Measurements from ENCODE around the gene GSG1L.

GSG1L gene

DNA sequence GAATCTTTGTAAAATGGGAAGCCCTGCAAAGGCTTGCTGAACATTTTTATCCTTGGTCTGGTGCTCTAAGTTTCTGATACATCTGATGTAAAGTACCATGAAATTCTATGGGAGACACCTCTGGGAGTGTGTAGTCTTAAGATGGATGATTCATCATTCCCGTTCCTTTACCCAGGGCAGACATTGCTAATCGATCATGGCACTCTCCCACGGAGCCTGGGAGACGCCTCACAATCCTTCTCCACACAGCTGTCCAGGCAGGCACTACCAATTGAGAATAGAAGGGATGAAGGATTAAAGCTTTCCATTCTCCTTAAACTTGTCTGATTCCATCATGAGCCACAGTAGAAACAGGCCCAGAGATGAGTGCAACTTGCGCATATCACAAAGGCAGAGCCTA is 144.8 kb downstream of the GSG1L start:
- in situ Hi-C loops (cut with MboI; ENCODE audit: low sequenced_read_pairs): no loop called here

DNA sequence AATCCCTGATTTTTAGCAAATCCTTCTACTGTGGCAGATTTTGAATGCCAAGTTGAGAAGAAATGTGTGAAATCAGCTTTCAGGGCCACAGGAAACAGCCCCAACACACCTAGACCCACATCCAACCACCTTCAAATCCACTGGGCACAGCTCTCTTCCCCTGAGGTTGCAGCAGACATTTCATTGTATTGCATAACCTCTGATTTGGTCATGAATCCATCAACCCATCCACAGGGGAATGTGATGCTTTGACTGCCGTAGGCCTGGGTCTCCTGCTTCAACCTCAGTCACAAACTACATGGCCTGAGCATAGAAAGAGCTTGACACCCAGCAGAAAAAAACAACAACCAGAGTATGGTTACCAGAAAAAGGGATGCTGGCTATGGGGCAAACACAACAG is 145.6 kb downstream of the GSG1L start:
- in situ Hi-C loops (cut with MboI; ENCODE audit: low sequenced_read_pairs): no loop called here

DNA sequence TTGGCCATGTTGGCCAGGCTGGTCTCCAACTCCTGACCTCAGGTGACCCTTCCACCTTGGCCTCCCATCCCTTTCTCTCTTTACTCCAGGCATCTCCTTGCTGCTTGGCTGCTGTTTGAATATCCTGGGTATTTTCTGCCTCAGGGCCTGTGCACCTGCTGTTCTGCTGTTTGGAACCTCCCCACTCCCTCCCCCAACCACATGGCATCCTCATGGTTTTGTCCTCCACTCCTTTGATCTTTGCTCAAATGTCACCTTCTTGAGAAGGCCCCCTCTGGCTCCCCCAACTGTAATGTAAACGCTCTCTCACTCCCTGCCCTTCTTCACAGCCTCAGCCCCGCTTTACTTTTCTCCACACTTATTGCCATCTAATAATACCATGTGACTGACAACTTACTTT is 152.0 kb downstream of the GSG1L start:
- in situ Hi-C loops (cut with MboI; ENCODE audit: low sequenced_read_pairs): no loop called here

- in situ Hi-C loops (cut with MboI; ENCODE audit: low sequenced_read_pairs): no loop called here
These were observed 156.0 kb downstream of the GSG1L start for GRCh38 chr16:27907457-27907972.

GRCh38 chr16:27906883-27907282 is 156.6 kb downstream of the GSG1L start:
- in situ Hi-C loops (cut with MboI; ENCODE audit: low sequenced_read_pairs): no loop called here

GRCh38 chr16:27903046-27903655 is 160.4 kb downstream of the GSG1L start:
- in situ Hi-C loops (cut with MboI; ENCODE audit: low sequenced_read_pairs): no loop called here

DNA sequence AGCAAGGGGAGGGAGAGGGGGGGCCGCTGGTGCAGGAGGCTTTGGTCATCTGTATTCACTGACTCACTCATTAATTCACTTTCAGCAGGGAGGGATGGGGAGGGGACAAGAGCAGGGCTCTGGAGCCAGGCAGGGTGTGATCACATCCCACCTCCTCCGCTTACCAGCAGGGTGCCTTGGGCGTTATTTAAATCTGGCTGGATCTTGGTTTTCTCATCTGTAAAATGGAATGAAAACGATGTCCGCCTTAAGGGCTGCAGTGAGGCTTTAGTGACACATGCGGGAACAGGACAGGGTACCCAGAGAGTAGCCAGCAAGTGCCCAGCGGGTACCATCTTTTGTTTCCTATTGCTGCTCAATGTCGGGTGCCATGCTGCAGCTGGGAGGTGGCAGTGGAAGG is 161.0 kb downstream of the GSG1L start:
- in situ Hi-C loops (cut with MboI; ENCODE audit: low sequenced_read_pairs): no loop called here

DNA sequence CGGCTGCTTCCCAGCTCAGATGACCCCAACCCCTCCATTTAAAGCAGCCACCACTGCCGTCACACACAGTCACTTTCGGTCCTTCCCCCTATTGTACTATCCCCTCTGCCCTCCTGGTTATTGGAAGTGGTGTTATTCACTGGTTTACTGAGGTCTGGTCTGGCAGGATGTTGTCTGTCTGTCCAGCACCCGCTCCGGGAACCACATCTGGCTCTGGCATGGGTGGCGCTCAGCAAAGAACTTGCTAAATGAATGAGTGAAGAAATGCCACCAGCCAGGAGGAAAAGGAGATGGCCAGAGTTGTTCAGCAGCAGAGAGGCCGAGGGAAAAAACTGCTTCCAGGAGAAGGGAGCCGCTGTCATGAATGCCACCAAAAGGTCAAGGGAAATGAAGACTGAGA is 161.6 kb downstream of the GSG1L start:
- in situ Hi-C loops (cut with MboI; ENCODE audit: low sequenced_read_pairs): no loop called here

GRCh38 chr16:27899736-27900135 is 163.8 kb downstream of the GSG1L start:
- in situ Hi-C loops (cut with MboI; ENCODE audit: low sequenced_read_pairs): no loop called here

DNA sequence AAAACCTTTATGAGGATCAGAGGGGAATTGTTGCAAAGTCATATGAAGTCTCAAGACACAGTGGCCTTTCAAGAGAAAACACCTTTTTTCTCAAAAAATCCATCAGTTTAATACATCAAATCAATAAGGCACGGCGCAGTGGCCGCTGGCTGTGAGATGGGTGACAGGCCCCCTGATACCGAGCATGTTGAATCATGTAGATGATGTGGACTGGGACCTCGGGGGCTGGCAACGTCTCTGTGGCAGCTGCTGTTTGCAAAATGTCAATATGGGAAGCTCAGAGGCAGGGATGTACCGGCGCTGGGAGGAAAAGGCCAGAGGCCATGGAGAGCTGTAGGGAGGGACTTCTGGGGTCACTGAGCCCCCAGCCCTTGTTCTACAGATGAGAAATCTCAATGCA is 169.1 kb downstream of the GSG1L start:
- in situ Hi-C loops (cut with MboI; ENCODE audit: low sequenced_read_pairs): no loop called here

DNA sequence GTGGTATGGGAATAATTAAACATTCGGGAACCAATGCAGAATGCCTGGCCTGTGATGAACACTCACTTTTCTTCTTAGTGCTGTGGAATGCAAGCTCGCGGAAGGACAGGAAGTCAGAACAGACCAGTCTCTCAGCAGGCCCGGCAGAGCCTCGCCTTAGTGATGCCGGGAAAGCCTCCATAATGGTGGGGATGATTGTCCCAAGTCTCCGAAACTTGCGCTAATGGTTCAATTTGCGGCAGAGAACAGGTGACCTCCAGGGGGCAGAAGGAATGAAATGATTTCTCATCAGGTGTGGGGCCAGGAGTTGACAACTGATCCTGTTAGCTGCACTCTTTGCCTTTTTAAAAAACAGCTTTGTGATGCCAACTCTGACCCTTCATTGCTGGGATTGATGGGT is 170.6 kb downstream of the GSG1L start:
- in situ Hi-C loops (cut with MboI; ENCODE audit: low sequenced_read_pairs): no loop called here

DNA sequence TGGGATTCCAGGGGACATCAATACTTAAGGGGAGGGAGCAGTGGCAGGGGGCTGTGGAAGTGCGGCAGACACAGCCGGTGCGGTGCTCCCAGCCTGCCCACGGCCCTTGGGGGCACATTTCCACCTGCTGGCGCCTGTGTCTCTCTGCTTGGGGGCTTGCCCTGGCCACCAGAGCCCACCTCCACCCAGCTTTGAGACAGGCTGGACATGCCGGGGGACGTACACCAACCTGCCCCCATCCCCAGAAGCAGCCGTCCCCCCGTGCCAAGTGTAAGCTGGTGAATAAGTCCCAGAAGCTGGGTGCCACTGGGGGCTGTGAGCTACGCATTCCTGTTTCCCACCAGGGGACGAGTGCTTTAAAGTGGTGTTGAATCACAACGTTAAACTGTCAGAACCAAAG is 172.6 kb downstream of the GSG1L start:
- in situ Hi-C loops (cut with MboI; ENCODE audit: low sequenced_read_pairs): no loop called here

DNA sequence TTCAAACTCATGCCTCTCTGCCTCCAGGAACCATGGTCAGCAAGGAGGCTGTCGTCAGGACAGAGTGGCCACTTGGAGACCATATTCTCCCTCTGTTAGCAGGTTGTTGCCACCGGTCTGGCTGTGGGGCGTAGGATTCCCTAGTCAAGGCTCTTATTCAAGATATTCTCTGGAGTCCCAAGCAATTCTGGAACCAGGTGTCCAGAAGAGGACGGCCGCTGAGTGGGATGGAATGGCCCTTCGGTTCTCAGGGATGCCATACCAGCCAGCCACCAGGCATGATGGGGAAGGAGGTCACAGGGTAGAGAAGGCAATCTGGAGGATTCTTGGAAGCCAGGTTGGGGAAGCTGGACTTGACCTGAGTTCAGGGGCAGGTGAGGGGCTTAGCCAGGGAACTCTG is 173.5 kb downstream of the GSG1L start:
- in situ Hi-C loops (cut with MboI; ENCODE audit: low sequenced_read_pairs): no loop called here

GRCh38 chr16:27883576-27883975 is 179.9 kb downstream of the GSG1L start:
- in situ Hi-C loops (cut with MboI; ENCODE audit: low sequenced_read_pairs): no loop called here

DNA sequence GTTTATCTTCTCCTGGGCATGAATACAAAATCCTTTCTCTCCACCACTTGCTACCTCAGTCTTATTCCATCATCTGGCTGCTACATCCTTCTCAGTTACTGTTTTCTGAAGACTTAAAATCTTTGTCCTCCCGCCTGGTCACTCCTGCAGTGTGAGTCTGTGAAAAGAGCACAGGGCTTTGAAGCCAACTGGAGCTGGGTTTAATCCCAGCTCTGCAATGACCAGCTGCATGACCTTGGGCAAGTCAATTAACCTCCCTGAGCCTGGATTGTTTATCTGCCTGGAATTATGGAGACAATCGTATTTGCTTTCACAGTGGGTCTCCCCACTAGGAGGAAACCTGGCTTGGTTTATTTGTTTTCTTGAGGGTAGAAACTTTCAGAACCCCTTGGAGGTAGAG is 183.2 kb downstream of the GSG1L start:
- in situ Hi-C loops (cut with MboI; ENCODE audit: low sequenced_read_pairs): no loop called here

DNA sequence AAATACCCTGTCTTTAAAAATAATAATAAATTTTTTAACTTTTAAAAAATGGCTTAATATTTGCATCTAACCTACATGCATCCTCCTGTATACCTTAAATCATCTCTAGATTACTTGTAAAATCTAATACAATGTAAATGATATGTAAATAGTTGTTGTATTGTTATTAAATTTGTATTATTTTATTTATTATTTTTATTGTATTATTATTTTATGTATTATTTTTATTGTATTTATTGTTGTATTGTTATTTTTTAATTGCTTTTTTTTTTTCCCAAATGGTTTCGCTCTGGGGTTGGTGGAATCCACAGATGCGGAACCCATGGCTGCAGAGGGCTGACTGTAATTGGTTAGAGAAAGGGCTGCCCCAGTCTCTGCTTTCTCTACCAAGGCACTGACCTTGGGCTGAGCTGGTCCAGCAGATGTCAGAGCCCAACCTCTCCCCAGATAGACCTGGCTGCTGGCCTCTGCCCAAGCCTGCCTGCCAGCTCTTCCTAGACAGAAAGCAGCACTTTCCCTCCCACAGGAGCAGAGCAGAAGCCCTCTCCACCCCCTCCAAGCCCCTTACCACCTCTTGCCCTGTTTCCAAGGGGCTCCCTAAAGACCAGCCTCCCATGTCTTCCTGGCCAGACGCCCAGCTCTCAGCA is 183.8 kb downstream of the GSG1L start:
- in situ Hi-C loops (cut with MboI; ENCODE audit: low sequenced_read_pairs): no loop called here

DNA sequence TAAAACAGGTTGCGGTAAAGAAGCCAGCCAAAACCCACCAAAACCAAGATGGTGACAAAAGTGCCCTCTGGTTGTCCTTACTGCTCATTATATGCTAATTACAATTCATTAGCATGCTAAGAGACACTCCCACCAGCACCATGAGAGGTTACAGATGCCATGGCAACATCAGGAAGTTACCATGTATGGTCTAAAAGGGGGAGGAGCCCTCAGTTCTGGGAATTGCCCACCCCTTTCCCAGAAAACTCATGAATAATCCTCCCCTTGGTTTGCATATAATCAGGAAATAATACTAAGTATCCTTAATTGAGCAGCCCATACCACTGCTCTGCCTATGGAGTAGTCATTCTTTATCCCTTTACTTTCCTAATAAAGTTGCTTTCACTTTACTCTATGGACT is 190.9 kb downstream of the GSG1L start:
- in situ Hi-C loops (cut with MboI; ENCODE audit: low sequenced_read_pairs): loop anchor here (25.0 kb wide), 1 partner anchor 185 kb away; no protein-coding TSS in a partner anchor

DNA sequence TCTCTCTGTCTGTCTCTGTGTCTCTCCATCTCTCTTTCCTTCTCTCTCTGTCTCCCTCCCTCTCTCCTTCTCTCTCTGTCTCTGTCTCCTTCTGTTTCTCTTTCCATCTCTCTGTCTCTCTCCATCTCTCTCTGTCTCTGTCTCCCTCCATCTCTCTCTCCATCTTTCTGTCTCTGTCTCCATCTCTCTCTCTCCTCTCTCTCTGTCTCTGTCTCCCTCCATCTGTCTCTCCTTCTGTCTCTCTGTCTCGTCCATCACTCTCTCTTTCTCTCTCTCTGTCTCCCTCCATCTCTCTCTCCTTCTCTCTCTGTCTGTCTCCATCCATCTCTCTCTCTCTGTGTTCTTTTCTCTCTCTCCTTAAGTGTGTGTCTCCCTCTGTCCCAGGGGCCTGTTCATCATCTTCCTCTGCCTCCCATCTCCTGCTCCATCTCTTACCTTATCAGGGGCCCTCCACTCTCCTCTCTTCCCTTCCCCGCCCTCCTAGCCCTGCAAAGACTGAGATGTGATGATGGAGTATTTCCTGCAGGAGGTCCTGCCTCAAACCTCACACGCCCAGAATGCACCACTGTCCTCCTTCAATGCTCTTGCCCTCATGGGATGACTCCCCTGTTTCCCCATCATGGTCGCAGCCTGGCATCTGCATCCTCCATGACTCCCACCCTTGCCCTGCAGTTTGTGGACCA is 193.3 kb downstream of the GSG1L start:
- in situ Hi-C loops (cut with MboI; ENCODE audit: low sequenced_read_pairs): loop anchor here (25.0 kb wide), 1 partner anchor 183 kb away; no protein-coding TSS in a partner anchor

GRCh38 chr16:27869411-27869810 is 194.1 kb downstream of the GSG1L start:
- in situ Hi-C loops (cut with MboI; ENCODE audit: low sequenced_read_pairs): loop anchor here (25.0 kb wide), 1 partner anchor 182 kb away; no protein-coding TSS in a partner anchor

- in situ Hi-C loops (cut with MboI; ENCODE audit: low sequenced_read_pairs): loop anchor here (25.0 kb wide), 1 partner anchor 181 kb away; no protein-coding TSS in a partner anchor
These were observed 195.3 kb downstream of the GSG1L start for GRCh38 chr16:27868180-27868579.

- in situ Hi-C loops (cut with MboI; ENCODE audit: low sequenced_read_pairs): loop anchor here (25.0 kb wide), 1 partner anchor 180 kb away; no protein-coding TSS in a partner anchor
These were observed 196.1 kb downstream of the GSG1L start for GRCh38 chr16:27867122-27868110.

All from HL-60/S4 treated with phorbol 12-myristate 13-acetate at 8.2 ng/mL for 4 days and 3 days (cell line).